Measurements from ENCODE around the gene SEMA3E.

SEMA3E gene

GRCh38 chr7:83509255-83510021 lies 139.5 kb downstream of the SEMA3E start:
- Mint-ChIP-seq H3K4me3 (no peak overlapping the region), H3K4me1 (ENCODE audit: low read depth) (no peaks in the 10 kb centered on the region), H3K9me3 (peaks cover 2% of the 10 kb centered on the region), H3K36me3 (ENCODE audit: low read depth) (no peaks in the 10 kb centered on the region), H3K27ac (no peak overlapping the region), H3K27me3 (no peaks in the 10 kb centered on the region)
- no peak for DNase-seq

- Mint-ChIP-seq H3K4me1 (ENCODE audit: low read depth) (no peaks in the 10 kb centered on the region), H3K9me3 (no peaks in the 10 kb centered on the region), H3K27me3 (no peaks in the 10 kb centered on the region), H3K4me3 (no peak overlapping the region), H3K36me3 (ENCODE audit: low read depth) (no peaks in the 10 kb centered on the region), H3K27ac (no peak overlapping the region)
- DNase-seq, result no peak
Measured at GRCh38 chr7:83504330-83504729, 144.6 kb downstream of the SEMA3E start.

- H3K4me1 Mint-ChIP-seq (ENCODE audit: low read depth), result no peaks in the 10 kb centered on the region
- H3K4me3 Mint-ChIP-seq, result no peak overlapping the region
- H3K9me3 Mint-ChIP-seq, result no peaks in the 10 kb centered on the region
- no peak overlapping the region for H3K27ac Mint-ChIP-seq
- no peak for DNase-seq
- no peaks in the 10 kb centered on the region for H3K36me3 Mint-ChIP-seq (ENCODE audit: low read depth)
- no peaks in the 10 kb centered on the region for H3K27me3 Mint-ChIP-seq
Measured at GRCh38 chr7:83502636-83503035, 146.3 kb downstream of the SEMA3E start.

- H3K27me3 Mint-ChIP-seq, result no peaks in the 10 kb centered on the region
- H3K36me3 Mint-ChIP-seq (ENCODE audit: low read depth), result no peaks in the 10 kb centered on the region
- no peak overlapping the region for H3K27ac Mint-ChIP-seq
- no peak for DNase-seq
- H3K4me1 Mint-ChIP-seq (ENCODE audit: low read depth), result no peaks in the 10 kb centered on the region
- H3K9me3 Mint-ChIP-seq, result peaks cover 3% of the 10 kb centered on the region
- H3K4me3 Mint-ChIP-seq, result no peak overlapping the region
Measured at GRCh38 chr7:83494683-83495082, 154.3 kb downstream of the SEMA3E start.

GRCh38 chr7:83492802-83493201 lies 156.1 kb downstream of the SEMA3E start:
- Mint-ChIP-seq H3K27me3 (no peaks in the 10 kb centered on the region), H3K27ac (no peak overlapping the region), H3K9me3 (peaks cover 3% of the 10 kb centered on the region), H3K36me3 (ENCODE audit: low read depth) (no peaks in the 10 kb centered on the region), H3K4me1 (ENCODE audit: low read depth) (no peaks in the 10 kb centered on the region), H3K4me3 (no peak overlapping the region)
- no peak for DNase-seq

GRCh38 chr7:83487801-83488200 lies 161.1 kb downstream of the SEMA3E start:
- Mint-ChIP-seq H3K27ac (no peak overlapping the region), H3K9me3 (peaks cover 3% of the 10 kb centered on the region), H3K4me3 (no peak overlapping the region), H3K36me3 (ENCODE audit: low read depth) (no peaks in the 10 kb centered on the region), H3K27me3 (no peaks in the 10 kb centered on the region), H3K4me1 (ENCODE audit: low read depth) (no peaks in the 10 kb centered on the region)
- no peak for DNase-seq

- Mint-ChIP-seq H3K4me3 (no peak overlapping the region), H3K27ac (no peak overlapping the region), H3K9me3 (peaks cover 3% of the 10 kb centered on the region), H3K36me3 (ENCODE audit: low read depth) (no peaks in the 10 kb centered on the region), H3K4me1 (ENCODE audit: low read depth) (no peaks in the 10 kb centered on the region), H3K27me3 (no peaks in the 10 kb centered on the region)
- no peak for DNase-seq
Measured at GRCh38 chr7:83486957-83487356, 162.0 kb downstream of the SEMA3E start.

- DNase-seq, result no peak
- Mint-ChIP-seq H3K27me3 (no peaks in the 10 kb centered on the region), H3K36me3 (ENCODE audit: low read depth) (no peaks in the 10 kb centered on the region), H3K4me1 (ENCODE audit: low read depth) (no peaks in the 10 kb centered on the region), H3K9me3 (peaks cover 3% of the 10 kb centered on the region), H3K27ac (no peak overlapping the region), H3K4me3 (no peak overlapping the region)
Measured at GRCh38 chr7:83486536-83486935, 162.4 kb downstream of the SEMA3E start.

- no peak for DNase-seq
- no peaks in the 10 kb centered on the region for H3K4me1 Mint-ChIP-seq (ENCODE audit: low read depth)
- no peak overlapping the region for H3K27ac Mint-ChIP-seq
- H3K36me3 Mint-ChIP-seq (ENCODE audit: low read depth), result no peaks in the 10 kb centered on the region
- no peaks in the 10 kb centered on the region for H3K27me3 Mint-ChIP-seq
- no peak overlapping the region for H3K4me3 Mint-ChIP-seq
- H3K9me3 Mint-ChIP-seq, result no peaks in the 10 kb centered on the region
Measured at GRCh38 chr7:83484826-83485225, 164.1 kb downstream of the SEMA3E start.

- H3K4me1 Mint-ChIP-seq (ENCODE audit: low read depth), result no peaks in the 10 kb centered on the region
- no peak for DNase-seq
- no peak overlapping the region for H3K27ac Mint-ChIP-seq
- H3K9me3 Mint-ChIP-seq, result no peaks in the 10 kb centered on the region
- H3K4me3 Mint-ChIP-seq, result no peak overlapping the region
- H3K36me3 Mint-ChIP-seq (ENCODE audit: low read depth), result no peaks in the 10 kb centered on the region
- no peaks in the 10 kb centered on the region for H3K27me3 Mint-ChIP-seq
Measured at GRCh38 chr7:83484266-83484665, 164.7 kb downstream of the SEMA3E start.

GRCh38 chr7:83478616-83479015 lies 170.3 kb downstream of the SEMA3E start:
- no peaks in the 10 kb centered on the region for H3K4me1 Mint-ChIP-seq (ENCODE audit: low read depth)
- no peak for DNase-seq
- H3K4me3 Mint-ChIP-seq, result no peak overlapping the region
- no peaks in the 10 kb centered on the region for H3K36me3 Mint-ChIP-seq (ENCODE audit: low read depth)
- peaks cover 2% of the 10 kb centered on the region for H3K9me3 Mint-ChIP-seq
- no peak overlapping the region for H3K27ac Mint-ChIP-seq
- H3K27me3 Mint-ChIP-seq, result no peaks in the 10 kb centered on the region

GRCh38 chr7:83476511-83477050 lies 172.4 kb downstream of the SEMA3E start:
- Mint-ChIP-seq H3K27me3 (no peaks in the 10 kb centered on the region), H3K9me3 (peaks cover 2% of the 10 kb centered on the region), H3K36me3 (ENCODE audit: low read depth) (no peaks in the 10 kb centered on the region), H3K4me3 (no peak overlapping the region), H3K4me1 (ENCODE audit: low read depth) (no peaks in the 10 kb centered on the region), H3K27ac (no peak overlapping the region)
- no peak for DNase-seq

GRCh38 chr7:83475420-83475819 lies 173.5 kb downstream of the SEMA3E start:
- Mint-ChIP-seq H3K27ac (no peak overlapping the region), H3K4me3 (no peak overlapping the region)

GRCh38 chr7:83472376-83472775 lies 176.6 kb downstream of the SEMA3E start:
- H3K9me3 Mint-ChIP-seq, result peaks cover 1% of the 10 kb centered on the region
- H3K27ac Mint-ChIP-seq, result no peak overlapping the region
- H3K4me3 Mint-ChIP-seq, result no peak overlapping the region
- no peaks in the 10 kb centered on the region for H3K27me3 Mint-ChIP-seq
- H3K4me1 Mint-ChIP-seq (ENCODE audit: low read depth), result no peaks in the 10 kb centered on the region
- no peak for DNase-seq
- H3K36me3 Mint-ChIP-seq (ENCODE audit: low read depth), result no peaks in the 10 kb centered on the region

More at GRCh38 chr7:83475420-83475819, 173.5 kb downstream of the SEMA3E start:
- Mint-ChIP-seq H3K4me1 (ENCODE audit: low read depth) (no peaks in the 10 kb centered on the region), H3K9me3 (peaks cover 2% of the 10 kb centered on the region), H3K36me3 (ENCODE audit: low read depth) (no peaks in the 10 kb centered on the region), H3K27me3 (no peaks in the 10 kb centered on the region)
- DNase-seq, result no peak

GRCh38 chr7:83469491-83469890 lies 179.4 kb downstream of the SEMA3E start:
- Mint-ChIP-seq H3K4me3 (no peak overlapping the region), H3K27ac (no peak overlapping the region), H3K36me3 (ENCODE audit: low read depth) (no peaks in the 10 kb centered on the region), H3K27me3 (no peaks in the 10 kb centered on the region), H3K4me1 (ENCODE audit: low read depth) (no peaks in the 10 kb centered on the region), H3K9me3 (peaks cover 12% of the 10 kb centered on the region)
- no peak for DNase-seq
